Ectodermal cell (in vitro differentiated cells): ENCODE data around the gene HYAL2.
A peak's percentile ranks its signal among the peaks of the same experiment; 100 is the strongest.

ENCODE experiments used
- H3K27ac ChIP-seq: 2 replicates; pipeline ENCODE4 v1.7.0; 2013; ENCODE audit warnings: mild to moderate bottlenecking, low read depth, low read length; ENCODE audit not compliant: insufficient read depth, poor library complexity, severe bottlenecking
- H3K27me3 ChIP-seq: 2 replicates; pipeline ENCODE4 v1.7.0; 2013; ENCODE audit warnings: mild to moderate bottlenecking, low read length; ENCODE audit not compliant: insufficient read depth, control insufficient read depth, poor library complexity, severe bottlenecking
- H3K36me3 ChIP-seq: one replicate; pipeline ENCODE4 v1.7.0; 2013; ENCODE audit warnings: low read length; ENCODE audit not compliant: control insufficient read depth, insufficient read depth
- H3K4me1 ChIP-seq: one replicate; pipeline ENCODE4 v1.7.0; 2013; ENCODE audit warnings: low read length; ENCODE audit not compliant: control insufficient read depth, insufficient read depth
- H3K4me3 ChIP-seq: 2 replicates; pipeline ENCODE4 v1.7.0; 2013; ENCODE audit warnings: low read depth, low read length, control low read depth; ENCODE audit not compliant: insufficient read depth
- H3K9me3 ChIP-seq: 2 replicates; pipeline ENCODE4 v1.7.0; 2013; ENCODE audit warnings: mild to moderate bottlenecking, low read length, moderate library complexity; ENCODE audit not compliant: control insufficient read depth
- WGBS, 2 experiments: methylation state at CpG; one replicate each; pipeline ENCODE4 v1.1.7; 2013; ENCODE audit warnings: missing lambda C conversion rate in 2 of 2; 5-methylcytosine and 5-hydroxymethylcytosine counted together

Gene HYAL2

GRCh38 chr3:50351323-50351697 is 28.8 kb upstream of the HYAL2 start:
- no peak overlapping the region for H3K27ac ChIP-seq
- WGBS, 2 experiments = 83 to 86% methylated on average over 11 of the region's 11 CpGs
- peaks cover 11% of the 10 kb centered on the region for H3K36me3 ChIP-seq
- H3K27me3 ChIP-seq = peaks cover 5% of the 10 kb centered on the region
- H3K4me3 ChIP-seq = peak overlapping the region; percentile 67
- H3K4me1 ChIP-seq = peaks cover 3% of the 10 kb centered on the region
- no peaks in the 10 kb centered on the region for H3K9me3 ChIP-seq

- WGBS, 2 experiments = 2 to 3% methylated on average over 64 of the region's 64 CpGs
- Histone ChIP-seq H3K36me3 (peaks cover 9% of the 10 kb centered on the region), H3K27ac (no peak within 1 kb of the TSS), H3K4me3 (peak within 1 kb of the TSS; percentile 67), H3K4me1 (peaks cover 3% of the 10 kb centered on the region), H3K27me3 (peaks cover 11% of the 10 kb centered on the region), H3K9me3 (no peaks in the 10 kb centered on the region)
Measured at GRCh38 chr3:50350527-50351322, 28.2 kb upstream of the HYAL2 start, which contains the start of the genes CYB561D2 and NPRL2. TSS of gene CYB561D2 (plus strand) at chr3:50350862. CDS start at chr3:50351434, 572 bp downstream. TSS of gene NPRL2 (minus strand) at chr3:50350775. CDS start at chr3:50350652, 123 bp downstream.

- WGBS, 2 experiments = 47% methylated on average over 7 of the region's 7 CpGs
- Histone ChIP-seq H3K9me3 (no peaks in the 10 kb centered on the region), H3K4me1 (peaks cover 3% of the 10 kb centered on the region), H3K4me3 (peak overlapping the region; percentile 67), H3K36me3 (peaks cover 5% of the 10 kb centered on the region), H3K27ac (no peak overlapping the region), H3K27me3 (peaks cover 17% of the 10 kb centered on the region)
Measured at GRCh38 chr3:50350213-50350526, 27.6 kb upstream of the HYAL2 start.

- Histone ChIP-seq H3K27me3 (peaks cover 44% of the 10 kb centered on the region), H3K4me3 (no peak overlapping the region), H3K27ac (no peak overlapping the region), H3K9me3 (no peaks in the 10 kb centered on the region), H3K4me1 (peaks cover 3% of the 10 kb centered on the region), H3K36me3 (peaks cover 5% of the 10 kb centered on the region)
- WGBS, 2 experiments = 37 to 40% methylated on average over 14 of the region's 14 CpGs
Measured at GRCh38 chr3:50347187-50347813, 24.8 kb upstream of the HYAL2 start.

GRCh38 chr3:50345586-50346234 is 23.2 kb upstream of the HYAL2 start, which contains the start of gene ZMYND10:
TSS of gene ZMYND10 (minus strand) at chr3:50345732. CDS start at chr3:50345579, 153 bp downstream.
- peaks cover 3% of the 10 kb centered on the region for H3K4me1 ChIP-seq
- H3K9me3 ChIP-seq = no peaks in the 10 kb centered on the region
- peaks cover 5% of the 10 kb centered on the region for H3K36me3 ChIP-seq
- peaks cover 60% of the 10 kb centered on the region for H3K27me3 ChIP-seq
- H3K4me3 ChIP-seq = peak within 1 kb of the TSS; percentile 37
- WGBS, 2 experiments = 13 to 14% methylated on average over 45 of the region's 45 CpGs
- H3K27ac ChIP-seq = no peak within 1 kb of the TSS

- H3K36me3 ChIP-seq = peaks cover 5% of the 10 kb centered on the region
- no peaks in the 10 kb centered on the region for H3K9me3 ChIP-seq
- no peak overlapping the region for H3K27ac ChIP-seq
- H3K4me3 ChIP-seq = peak overlapping the region; percentile 37
- H3K27me3 ChIP-seq = peaks cover 67% of the 10 kb centered on the region
- H3K4me1 ChIP-seq = peaks cover 2% of the 10 kb centered on the region
- WGBS, 2 experiments = 64 to 69% methylated on average over 8 of the region's 8 CpGs
Measured at GRCh38 chr3:50345008-50345407, 22.5 kb upstream of the HYAL2 start.

- H3K4me1 ChIP-seq = peaks cover 2% of the 10 kb centered on the region
- no peak overlapping the region for H3K27ac ChIP-seq
- H3K9me3 ChIP-seq = no peaks in the 10 kb centered on the region
- no peaks in the 10 kb centered on the region for H3K36me3 ChIP-seq
- H3K4me3 ChIP-seq = no peak overlapping the region
- H3K27me3 ChIP-seq = peaks cover 87% of the 10 kb centered on the region
- 69 to 72% methylated on average over 13 of the region's 13 CpGs for WGBS, 2 experiments
Measured at GRCh38 chr3:50342813-50343633, 20.5 kb upstream of the HYAL2 start.

- H3K9me3 ChIP-seq = no peaks in the 10 kb centered on the region
- no peak overlapping the region for H3K27ac ChIP-seq
- H3K27me3 ChIP-seq = peaks cover 91% of the 10 kb centered on the region
- WGBS, 2 experiments = 91 to 94% methylated on average over 13 of the region's 13 CpGs
- no peak overlapping the region for H3K4me3 ChIP-seq
- peaks cover 6% of the 10 kb centered on the region for H3K4me1 ChIP-seq
- H3K36me3 ChIP-seq = no peaks in the 10 kb centered on the region
Measured at GRCh38 chr3:50341996-50342650, 19.6 kb upstream of the HYAL2 start.

GRCh38 chr3:50341537-50341936 is 19.0 kb upstream of the HYAL2 start:
- H3K4me3 ChIP-seq = no peak overlapping the region
- no peaks in the 10 kb centered on the region for H3K36me3 ChIP-seq
- no peaks in the 10 kb centered on the region for H3K9me3 ChIP-seq
- 90 to 92% methylated on average over 9 of the region's 9 CpGs for WGBS, 2 experiments
- H3K4me1 ChIP-seq = peaks cover 6% of the 10 kb centered on the region
- H3K27ac ChIP-seq = no peak overlapping the region
- peaks cover 88% of the 10 kb centered on the region for H3K27me3 ChIP-seq
